Lung (tissue), 12 donors: ENCODE data around the gene P2RX2. TPM values are rescaled to one million over a fixed set of nuclear protein-coding genes. Genes with fewer than 3 reads are reported as not detected.

Experiments used
- ATAC-seq: fragments of 200-7000 bp; cut with Tn5 transposase; one replicate; pipeline ENCODE4 v1.9.1; 2020; ENCODE audit warnings: moderate number of reproducible peaks; ENCODE audit not compliant: insufficient read depth, low FRiP score
- DNase-seq, 3 donors: peaks; one replicate each; pipeline ENCODE4 v3.0.0-alpha.2; 2013 to 2017
- H3K27ac ChIP-seq, 2 donors: one replicate each; pipeline ENCODE4 v1.5.1; 2013; ENCODE audit warnings: mild to moderate bottlenecking in 2 of 2, moderate library complexity in 2 of 2, control low read depth in 1 of 2, inconsistent platforms in 1 of 2, low read depth in 1 of 2, low read length in 1 of 2
- H3K27me3 ChIP-seq, 3 donors: one replicate each; pipeline ENCODE4 v1.5.1; 2013; ENCODE audit warnings: low read length in 2 of 3; ENCODE audit not compliant: control insufficient read depth in 3 of 3, insufficient read depth in 3 of 3
- H3K36me3 ChIP-seq, 4 donors: one replicate each; pipeline ENCODE4 v1.5.1; 2013; ENCODE audit warnings: low read length in 4 of 4, mild to moderate bottlenecking in 1 of 4, moderate library complexity in 1 of 4; ENCODE audit not compliant: control insufficient read depth in 4 of 4, insufficient read depth in 4 of 4
- H3K4me1 ChIP-seq, 5 donors: one replicate each; pipeline ENCODE4 v1.5.1; 2013; ENCODE audit warnings: low read length in 5 of 5, mild to moderate bottlenecking in 2 of 5, moderate library complexity in 1 of 5; ENCODE audit not compliant: control insufficient read depth in 5 of 5, insufficient read depth in 5 of 5
- H3K4me3 ChIP-seq: one replicate; pipeline ENCODE4 v1.5.1; 2013; ENCODE audit warnings: mild to moderate bottlenecking, control low read depth, moderate library complexity
- H3K9ac ChIP-seq, 2 donors: one replicate each; pipeline ENCODE4 v1.5.1; 2013; ENCODE audit warnings: low read length in 2 of 2, control low read depth in 1 of 2; ENCODE audit not compliant: insufficient read depth in 1 of 2
- H3K9me3 ChIP-seq, 4 donors: one replicate each; pipeline ENCODE4 v1.5.1; 2013; ENCODE audit warnings: low read length in 3 of 4, mild to moderate bottlenecking in 1 of 4, moderate library complexity in 1 of 4; ENCODE audit not compliant: control insufficient read depth in 4 of 4, insufficient read depth in 3 of 4
- WGBS, 2 donors: extraction: QIAGEN DNeasy Blood & Tissue Kit; methylation state at CpG; one replicate each; pipeline ENCODE4 v1.1.7; 2013; 5-methylcytosine and 5-hydroxymethylcytosine counted together
- polyA plus RNA-seq, 2 donors: library from polyadenylated mRNA; stranded (reverse); fragments of 200-250 nt; gene quantifications; one replicate each; pipeline ENCODE4 v1.2.1, GENCODE V29; 2013
- total RNA-seq, 2 donors: library from RNA; depleted of rRNA in 1 of 2; stranded (reverse); fragments of >200 nt in 1 of 2; gene quantifications; one replicate each; pipeline ENCODE4 v1.2.1, GENCODE V29; 2014 to 2021
- TF ChIP-seq, protein P1 (sequence below): IDR thresholded peaks from 2 replicates; pipeline ENCODE4 v1.5.1; 2012; ENCODE audit warnings: mild to moderate bottlenecking; ENCODE audit errors: control extremely low read depth, extremely low read depth
- donor health status: control.
- donor health status: control.
- donor health status: Bipolar disorder and iron deficiency.
- donor health status: healthy.
- donor health status: DM: yes; HTN: yes; CAD: no.

The P2RX2 gene
- total and polyA plus RNA-seq, 4 donors: 0.05 to 3.4 (median 0.90) TPM

GRCh38 chr12:132651444-132652100 lies 33.0 kb downstream of the P2RX2 start:
- no peaks in the 10 kb centered on the region for H3K4me1 ChIP-seq
- H3K9ac ChIP-seq: no peak overlapping the region
- ATAC-seq (no peak), DNase-seq (no peak)
- H3K9me3 ChIP-seq: no peaks in the 10 kb centered on the region
- H3K27ac ChIP-seq: no peak overlapping the region
- H3K36me3 ChIP-seq: peaks cover 5 to 26% (median 19%) of the 10 kb centered on the region in 4 donors
- H3K4me3 ChIP-seq: no peak overlapping the region
- 83 to 87% methylated on average over 9 of the region's 9 CpGs for WGBS, 2 donors
- no peaks in the 10 kb centered on the region for H3K27me3 ChIP-seq
- TF ChIP-seq, protein P1, sequence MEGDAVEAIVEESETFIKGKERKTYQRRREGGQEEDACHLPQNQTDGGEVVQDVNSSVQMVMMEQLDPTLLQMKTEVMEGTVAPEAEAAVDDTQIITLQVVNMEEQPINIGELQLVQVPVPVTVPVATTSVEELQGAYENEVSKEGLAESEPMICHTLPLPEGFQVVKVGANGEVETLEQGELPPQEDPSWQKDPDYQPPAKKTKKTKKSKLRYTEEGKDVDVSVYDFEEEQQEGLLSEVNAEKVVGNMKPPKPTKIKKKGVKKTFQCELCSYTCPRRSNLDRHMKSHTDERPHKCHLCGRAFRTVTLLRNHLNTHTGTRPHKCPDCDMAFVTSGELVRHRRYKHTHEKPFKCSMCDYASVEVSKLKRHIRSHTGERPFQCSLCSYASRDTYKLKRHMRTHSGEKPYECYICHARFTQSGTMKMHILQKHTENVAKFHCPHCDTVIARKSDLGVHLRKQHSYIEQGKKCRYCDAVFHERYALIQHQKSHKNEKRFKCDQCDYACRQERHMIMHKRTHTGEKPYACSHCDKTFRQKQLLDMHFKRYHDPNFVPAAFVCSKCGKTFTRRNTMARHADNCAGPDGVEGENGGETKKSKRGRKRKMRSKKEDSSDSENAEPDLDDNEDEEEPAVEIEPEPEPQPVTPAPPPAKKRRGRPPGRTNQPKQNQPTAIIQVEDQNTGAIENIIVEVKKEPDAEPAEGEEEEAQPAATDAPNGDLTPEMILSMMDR: no peak

GRCh38 chr12:132653567-132654290 lies 35.2 kb downstream of the P2RX2 start:
- TF ChIP-seq, protein P1: no peak
- Histone ChIP-seq H3K4me1 (no peaks in the 10 kb centered on the region), H3K27ac (no peak overlapping the region), H3K9me3 (no peaks in the 10 kb centered on the region), H3K4me3 (no peak overlapping the region), H3K9ac (no peak overlapping the region), H3K36me3 (peaks cover 19 to 35% (median 31%) of the 10 kb centered on the region in 4 donors), H3K27me3 (no peaks in the 10 kb centered on the region)
- ATAC-seq (no peak), DNase-seq (no peak)
- 89 to 92% methylated on average over 7 of the region's 7 CpGs for WGBS, 2 donors

DNA sequence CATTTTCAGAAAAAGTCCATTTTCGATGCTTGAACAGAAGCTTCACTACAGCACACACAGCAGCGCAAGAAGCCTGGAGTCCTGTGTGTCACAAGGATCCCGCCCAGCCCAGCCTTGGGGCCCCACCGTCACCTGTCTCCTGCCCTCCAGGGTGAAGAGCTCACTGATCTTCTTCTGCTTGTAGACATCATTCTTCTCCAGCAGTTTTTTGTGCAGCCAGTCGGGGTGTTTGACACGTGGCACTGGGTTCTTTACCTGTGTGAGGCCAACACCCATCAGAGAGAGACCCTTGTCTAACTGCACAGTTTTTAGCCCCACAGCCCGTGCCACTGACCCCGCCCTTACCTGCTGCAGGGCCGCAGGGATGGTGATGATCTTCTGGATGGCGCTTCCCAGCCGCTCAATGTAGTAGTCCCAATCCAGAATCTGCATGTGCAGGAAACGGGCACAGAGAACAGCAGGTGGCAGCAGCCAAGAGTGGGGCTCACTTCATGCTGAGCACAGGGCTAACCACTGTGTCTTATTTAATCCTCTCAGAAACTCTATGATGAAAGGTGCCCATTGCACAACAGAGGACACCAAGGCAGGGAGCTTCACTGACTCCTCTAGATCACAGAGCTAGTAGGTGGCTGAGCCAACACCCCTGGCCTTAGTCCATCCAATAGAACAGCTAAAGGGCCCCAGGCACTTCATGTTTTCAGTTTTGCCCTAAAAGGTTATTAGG lies 38.6 kb downstream of the P2RX2 start:
- DNase-seq (no peak), ATAC-seq (no peak)
- 87 to 97% methylated on average over 12 of the region's 12 CpGs for WGBS, 2 donors
- no peak overlapping the region for H3K4me3 ChIP-seq
- no peaks in the 10 kb centered on the region for H3K4me1 ChIP-seq
- H3K27me3 ChIP-seq: no peaks in the 10 kb centered on the region
- TF ChIP-seq, protein P1: no peak
- H3K9ac ChIP-seq: no peak overlapping the region
- H3K27ac ChIP-seq: no peak overlapping the region
- H3K9me3 ChIP-seq: no peaks in the 10 kb centered on the region
- peaks cover 17 to 49% (median 48%) of the 10 kb centered on the region in 4 donors for H3K36me3 ChIP-seq
